Measurements from ENCODE around the gene PTPRR. TPM values are rescaled to one million over a fixed set of nuclear protein-coding genes. Genes with fewer than 3 reads are reported as not detected.

The PTPRR gene
- total and polyA plus RNA-seq, 12 donors, result 0.20 to 1.7 (median 0.74) TPM

GRCh38 chr12:70603044-70603443 lies 317.5 kb downstream of the PTPRR start:
- ATAC-seq, result no peak
- H3K9me3 ChIP-seq, result no peaks in the 10 kb centered on the region
- TF ChIP-seq CTCF (IDR thresholded peaks at IDR 0.05), result no peak
- peaks cover 0 to 23% (median 10%) of the 10 kb centered on the region in 7 donors for H3K27me3 ChIP-seq
- peaks cover 0 to 37% (median 0%) of the 10 kb centered on the region in 9 donors for H3K36me3 ChIP-seq
- H3K4me1 ChIP-seq, result peaks cover 0 to 42% (median 4%) of the 10 kb centered on the region in 9 donors
- intact Hi-C loops (cut with DNase I), result loop anchor here in 1 of 10 donors (10.0 kb wide), 1 partner anchor 62 kb away; no protein-coding TSS in a partner anchor
- no peak for DNase-seq
- peak overlapping the region in 1 of 10 donors; percentile 19 for H3K27ac ChIP-seq
- peak overlapping the region in 7 of 10 donors; percentile 3 to 69 (median 62) for H3K4me3 ChIP-seq
- WGBS, 2 donors, result 50 to 83% methylated on average over 1 of the region's 1 CpG

- H3K27ac ChIP-seq, result peak overlapping the region in 6 of 10 donors; percentile 13 to 67 (median 38)
- intact Hi-C loops (cut with DNase I), result loop anchor here in 3 of 10 donors (10.0 kb wide), 2 partner anchors 46 to 116 kb away; no protein-coding TSS in a partner anchor
- WGBS, 2 donors, result 26 to 36% methylated on average over 4 of the region's 4 CpGs
Measured at GRCh38 chr12:70598467-70599193, 321.9 kb downstream of the PTPRR start.

GRCh38 chr12:70592664-70593063 lies 327.9 kb downstream of the PTPRR start:
- H3K9me3 ChIP-seq, result no peaks in the 10 kb centered on the region
- intact Hi-C loops (cut with DNase I), result loop anchor here in 7 of 10 donors (2.0 to 10.0 kb wide), 6 partner anchors 36 to 130 kb away; no protein-coding TSS in a partner anchor
- H3K27me3 ChIP-seq, result no peaks in the 10 kb centered on the region
- H3K4me1 ChIP-seq, result peaks cover 0 to 60% (median under 1%) of the 10 kb centered on the region in 9 donors
- TF ChIP-seq CTCF (IDR thresholded peaks at IDR 0.05), result no peak
- DNase-seq (no peak), ATAC-seq (no peak)
- H3K4me3 ChIP-seq, result no peak overlapping the region
- no peak overlapping the region for H3K27ac ChIP-seq
- 95 to 97% methylated on average over 2 of the region's 2 CpGs for WGBS, 2 donors
- H3K36me3 ChIP-seq, result peaks cover 0 to 76% (median 10%) of the 10 kb centered on the region in 9 donors

More at GRCh38 chr12:70598467-70599193, 321.9 kb downstream of the PTPRR start:
- peak; percentile 61 to 91 (median 85) for ATAC-seq
- Histone ChIP-seq H3K27me3 (no peaks in the 10 kb centered on the region), H3K4me1 (peaks cover 0 to 62% (median 4%) of the 10 kb centered on the region in 9 donors), H3K4me3 (peak overlapping the region in 5 of 10 donors; percentile 3 to 33 (median 17)), H3K36me3 (peaks cover 0 to 40% (median 0%) of the 10 kb centered on the region in 9 donors), H3K9me3 (no peaks in the 10 kb centered on the region)
- peak in 1 of 2 donors; percentile 71 for DNase-seq
- no peak for TF ChIP-seq CTCF (IDR thresholded peaks at IDR 0.05)

- H3K9me3 ChIP-seq, result no peaks in the 10 kb centered on the region
- 70 to 74% methylated on average over 4 of the region's 4 CpGs for WGBS, 2 donors
- DNase-seq (no peak), ATAC-seq (no peak)
- H3K36me3 ChIP-seq, result peaks cover 0 to 87% (median 10%) of the 10 kb centered on the region in 9 donors
- peaks cover 0 to 44% (median 0%) of the 10 kb centered on the region in 9 donors for H3K4me1 ChIP-seq
- no peaks in the 10 kb centered on the region for H3K27me3 ChIP-seq
- H3K4me3 ChIP-seq, result no peak overlapping the region
- intact Hi-C loops (cut with DNase I), result loop anchor here in 9 of 10 donors (1.0 to 10.0 kb wide), 8 partner anchors 54 to 132 kb away; no protein-coding TSS in a partner anchor
- H3K27ac ChIP-seq, result peak overlapping the region in 1 of 10 donors; percentile 34
- no peak for TF ChIP-seq CTCF (IDR thresholded peaks at IDR 0.05)
Measured at GRCh38 chr12:70590549-70591226, 329.9 kb downstream of the PTPRR start.

All from heart right ventricle (tissue), 16 donors.